ENCODE data around the gene HNRNPDL. TPM values are rescaled to one million over a fixed set of nuclear protein-coding genes. Genes with fewer than 3 reads are reported as not detected.
A peak's percentile ranks its signal among the peaks of the same experiment; 100 is the strongest.

HNRNPDL gene
- total and polyA plus RNA-seq, 2 of the 13 experiments (the other 11 are each of a cell fraction or from before 2014, with no cell fraction given), result 167 to 414 TPM

- H3K79me2 ChIP-seq (ENCODE audit: insufficient read depth, low read length), result peaks cover 89% of the 10 kb centered on the region
- DNase-seq (ENCODE audit: low spot score) (peak; percentile 80), ATAC-seq (peak; percentile 51), FAIRE-seq (peak; percentile 73)
- no TSS peak for BruUV-seq (replicated peaks)
- no peaks in the 10 kb centered on the region; a peak in 1 of 5 replicates for H3K27me3 ChIP-seq (ENCODE audit: control insufficient read depth in 1 of 2, insufficient read depth in 2 of 2, low read length in 2 of 2)
- H2AFZ ChIP-seq (ENCODE audit: low read length), result no peak overlapping the region
- no peaks in the 10 kb centered on the region; a peak in 1 of 5 replicates for H3K36me3 ChIP-seq (replicated peaks in 1 of 2; ENCODE audit: control insufficient read depth in 1 of 2, insufficient read depth in 2 of 2, low read length in 2 of 2)
- CTCF ChIA-PET (ENCODE audit: low intra/inter-chr PET ratio, low total read pairs), result no interaction called here
- intact Hi-C loops (cut with micrococcal nuclease; ENCODE audit: unreplicated experiment) (loop anchor here (10.0 kb wide), 1 partner anchor 150 kb away; no protein-coding TSS in a partner anchor), in situ Hi-C loops (cut with HindIII; ENCODE audit: extremely low pct_ligation_motif_present, low pct_unique_long_range_greater_than_20kb) (no loop called here)
- H3K9me3 ChIP-seq (ENCODE audit: low read length), result no peaks in the 10 kb centered on the region
- peak overlapping the region; percentile 30 for H3K4me2 ChIP-seq (ENCODE audit: low read depth, low read length)
- peaks cover 17% of the 10 kb centered on the region for H4K20me1 ChIP-seq (ENCODE audit: insufficient read depth, low read length)
- POLR2A ChIA-PET, result no interaction called here
- peaks cover 86% of the 10 kb centered on the region for H3K4me1 ChIP-seq (ENCODE audit: insufficient read depth, low read length)
- H3K4me3 ChIP-seq (replicated peaks in 1 of 3; ENCODE audit: insufficient read depth in 1 of 3, low read depth in 2 of 3, low read length in 3 of 3), result peak overlapping the region in 1 of 3 experiments; percentile 26; a peak in 1 of 6 replicates
- H3K9ac ChIP-seq (ENCODE audit: insufficient read depth, low read depth, low read length), result no peak overlapping the region
- 4% methylated on average over 7 of the region's 7 CpGs for WGBS (ENCODE audit: low lambda C conversion rate)
- H3K27ac ChIP-seq (ENCODE audit: extremely low read length, insufficient read depth, low read length), result peak overlapping the region; percentile 26
- TF ChIP-seq NR3C1 (CRISPR knock-in tag; IDR thresholded peaks at IDR 0.05), result no peak
- peak; percentile 61; the same call in 1 of the 2 replicates for TF ChIP-seq ZNF614 (CRISPR knock-in tag; IDR thresholded peaks at IDR 0.05; ENCODE audit: borderline replicate concordance)
- no peak for TF ChIP-seq ZNF335 (CRISPR knock-in tag; IDR thresholded peaks at IDR 0.05)
- no peak for TF ChIP-seq HNRNPL (IDR thresholded peaks at IDR 0.05; ENCODE audit: low read depth, low read length)
- TF ChIP-seq ZNF264 (CRISPR knock-in tag; IDR thresholded peaks at IDR 0.05), result no peak
- TF ChIP-seq ZBTB34 (CRISPR knock-in tag; IDR thresholded peaks at IDR 0.05), result no peak
- 0 out of 2 replicates have a peak, but pooled peaks have one; percentile 47 for TF ChIP-seq HNF1B (CRISPR knock-in tag; IDR thresholded peaks at IDR 0.05)
- 0 out of 2 replicates have a peak, but pooled peaks have one; percentile 20 for TF ChIP-seq THAP11 (CRISPR knock-in tag; IDR thresholded peaks at IDR 0.05)
- TF ChIP-seq TCF7 (IDR thresholded peaks at IDR 0.05; ENCODE audit: low read depth), result no peak; the same call in 1 of the 2 replicates
- TF ChIP-seq ZNF275 (CRISPR knock-in tag; IDR thresholded peaks at IDR 0.05; ENCODE audit: borderline replicate concordance), result no peak
- no peak for TF ChIP-seq ZNF747 (CRISPR knock-in tag; IDR thresholded peaks at IDR 0.05; ENCODE audit: borderline replicate concordance)
- no peak for TF ChIP-seq ZNF446 (CRISPR knock-in tag; IDR thresholded peaks at IDR 0.05)
- TF ChIP-seq FOXA1 (IDR thresholded peaks at IDR 0.05), result no peak
- TF ChIP-seq FOXA1 (CRISPR knock-in tag; IDR thresholded peaks at IDR 0.05), result no peak
- TF ChIP-seq PREB (CRISPR knock-in tag; IDR thresholded peaks at IDR 0.05), result no peak
- TF ChIP-seq HCFC1 (IDR thresholded peaks at IDR 0.05; ENCODE audit: low read depth, low read length), result no peak
- no peak for TF ChIP-seq ZUFSP (CRISPR knock-in tag; IDR thresholded peaks at IDR 0.05; ENCODE audit: borderline replicate concordance)
- TF ChIP-seq ZNF362 (CRISPR knock-in tag; IDR thresholded peaks at IDR 0.05; ENCODE audit: borderline replicate concordance), result no peak
Measured at GRCh38 chr4:82434949-82435348, 4.7 kb upstream of the HNRNPDL start.
